HepG2 (cell line): Measurements from ENCODE around the gene SLC25A18. TPM values are rescaled to one million over a fixed set of nuclear protein-coding genes. Genes with fewer than 3 reads are reported as not detected.

Experiments
- CEBPG ChIP-seq: IDR thresholded peaks from 2 replicates; pipeline ENCODE4 v1.6.1; 2016
- EP300 ChIP-seq, 3 experiments: sonication (generic) in 1 of 3; formaldehyde crosslinking in 1 of 3; IDR thresholded peaks; 2 replicates each; pipeline versions ENCODE4 v1.5.1 to v1.6.1; 2011 to 2020; ENCODE audit warnings: low read depth in 2 of 3, low read length in 2 of 3, borderline replicate concordance in 1 of 3, improper control_type of control experiment in 1 of 3, mild to moderate bottlenecking in 1 of 3, missing genetic modification reagents in 1 of 3, moderate library complexity in 1 of 3
- HDAC2 ChIP-seq: sonication (generic); formaldehyde crosslinking; IDR thresholded peaks from 2 replicates; pipeline ENCODE4 v1.4.0; 2020; ENCODE audit warnings: missing genetic modification reagents
- IKZF5 ChIP-seq: IDR thresholded peaks from 2 replicates; pipeline ENCODE4 v1.6.1; 2018; ENCODE audit warnings: missing genetic modification reagents, mild to moderate bottlenecking, missing compliant biosample characterization
- IRF9 ChIP-seq: sonication (generic); formaldehyde crosslinking; IDR thresholded peaks from 2 replicates; pipeline ENCODE4 v1.8.0; 2022; ENCODE audit warnings: missing genetic modification reagents, mild to moderate bottlenecking, borderline replicate concordance
- LCORL ChIP-seq, 2 experiments: fragments of 450-650 bp in 1 of 2; sonication (generic) in 1 of 2; formaldehyde crosslinking in 1 of 2; IDR thresholded peaks; 2 replicates each; pipeline versions ENCODE4 v1.5.0 to v1.6.1; 2017 to 2020; ENCODE audit warnings: antibody characterized with exemption in 1 of 2, missing genetic modification reagents in 1 of 2
- MEIS1 ChIP-seq: sonication (generic); formaldehyde crosslinking; IDR thresholded peaks from 2 replicates; pipeline ENCODE4 v1.9.0; 2021; ENCODE audit warnings: mild to moderate bottlenecking, missing genetic modification reagents, moderate library complexity, borderline replicate concordance
- PPARG ChIP-seq: conservative IDR thresholded peaks from 2 replicates; pipeline ENCODE4 v1.6.1; 2016; ENCODE audit warnings: missing biosample characterization, missing genetic modification reagents
- RERE ChIP-seq: IDR thresholded peaks from 2 replicates; pipeline ENCODE4 v1.6.1; 2016; ENCODE audit warnings: low read depth, missing genetic modification reagents, missing compliant biosample characterization
- SRY ChIP-seq: sonication (generic); formaldehyde crosslinking; IDR thresholded peaks from 2 replicates; pipeline ENCODE4 v1.8.0; 2022; ENCODE audit warnings: mild to moderate bottlenecking, missing genetic modification reagents
- TEAD3 ChIP-seq: optimal IDR thresholded peaks from 2 replicates; pipeline ENCODE3; 2016; ENCODE audit warnings: borderline replicate concordance
- TFE3 ChIP-seq: IDR thresholded peaks from 2 replicates; pipeline ENCODE4 v1.6.1; 2016
- TOE1 ChIP-seq: sonication (generic); formaldehyde crosslinking; IDR thresholded peaks from 2 replicates; pipeline ENCODE4 v1.4.0; 2020; ENCODE audit warnings: mild to moderate bottlenecking, missing genetic modification reagents
- YY1 ChIP-seq: IDR thresholded peaks from 2 replicates; pipeline ENCODE4 v1.6.1; 2011; ENCODE audit warnings: low read length, low read depth, moderate library complexity, mild to moderate bottlenecking; ENCODE audit not compliant: insufficient read depth, insufficient replicate concordance
- ZNF3 ChIP-seq: IDR thresholded peaks from 2 replicates; pipeline ENCODE4 v1.7.0; 2017; ENCODE audit warnings: inconsistent platforms
- ZNF34 ChIP-seq: sonication (generic); formaldehyde crosslinking; IDR thresholded peaks from 2 replicates; pipeline ENCODE4 v1.4.0; 2020; ENCODE audit warnings: mild to moderate bottlenecking, missing genetic modification reagents, borderline replicate concordance
- ZNF484 ChIP-seq: sonication (generic); formaldehyde crosslinking; IDR thresholded peaks from 2 replicates; pipeline ENCODE4 v1.5.1; 2020; ENCODE audit warnings: mild to moderate bottlenecking, low read depth, missing genetic modification reagents, borderline replicate concordance
- ZNF530 ChIP-seq: sonication (generic); formaldehyde crosslinking; IDR thresholded peaks from 2 replicates; pipeline ENCODE4 v1.5.0; 2020; ENCODE audit warnings: low read depth, mild to moderate bottlenecking, missing genetic modification reagents
- ZNF615 ChIP-seq: sonication (generic); formaldehyde crosslinking; IDR thresholded peaks from 2 replicates; pipeline ENCODE4 v1.5.0; 2020; ENCODE audit warnings: mild to moderate bottlenecking, missing genetic modification reagents, borderline replicate concordance
- polyA plus RNA-seq, 8 experiments: library from polyadenylated mRNA; depleted of rRNA in 3 of 8; stranded (reverse) in 7 of 8; unstranded in 1 of 8; fragments of >200 nt; fragmentation: Illumina TruSeq in 4 of 8; extraction: Trizol in 4 of 8; gene quantifications; 2 replicates each; pipeline versions ENCODE4 v1.2.1 to v1.2.3, GENCODE V29; 2011 to 2016; ENCODE audit warnings: low read depth in 4 of 8, missing spikeins in 1 of 8, mixed read lengths in 1 of 8; ENCODE audit not compliant: insufficient read depth in 1 of 8
- total RNA-seq, 5 experiments: library from RNA; depleted of rRNA; stranded (reverse); fragments of >200 nt; fragmentation: Illumina TruSeq; extraction: Trizol; gene quantifications; 2 replicates each; pipeline ENCODE4 v1.2.3, GENCODE V29; 2016; ENCODE audit warnings: low read depth in 1 of 5

The SLC25A18 gene
- total and polyA plus RNA-seq, 2 of the 13 experiments (the other 11 are each of a cell fraction or from before 2014, with no cell fraction given): 0.28 to 0.75 TPM

GRCh38 chr22:17562906-17563870 is at the start of gene SLC25A18 (continued):
- TF ChIP-seq TFE3 (CRISPR knock-in tag): peak; percentile 98
- TF ChIP-seq ZNF3: no peak
- TF ChIP-seq ZNF530 (CRISPR knock-in tag): no peak
- peak; percentile 58 for TF ChIP-seq TEAD3 (CRISPR knock-in tag)
- no peak for TF ChIP-seq LCORL (IDR thresholded peaks at IDR 0.05)
- TF ChIP-seq LCORL (CRISPR knock-in tag; IDR thresholded peaks at IDR 0.05): peak; percentile 74
- peak; percentile 85 for TF ChIP-seq CEBPG (CRISPR knock-in tag)
- peak in 1 of 2 experiments; percentile 27; a peak in 1 of 4 replicates for TF ChIP-seq EP300 (IDR thresholded peaks at IDR 0.05; ENCODE audit: low read depth in 2 of 2, low read length in 2 of 2)
- TF ChIP-seq EP300 (CRISPR knock-in tag; IDR thresholded peaks at IDR 0.05; ENCODE audit: borderline replicate concordance): no peak
- no peak for TF ChIP-seq ZNF484 (CRISPR knock-in tag)
- TF ChIP-seq MEIS1 (CRISPR knock-in tag): no peak; the same call in 1 of the 2 replicates
- no peak for TF ChIP-seq IRF9 (CRISPR knock-in tag)
- TF ChIP-seq HDAC2: no peak
- TF ChIP-seq ZNF34 (CRISPR knock-in tag): no peak
- TF ChIP-seq IKZF5 (CRISPR knock-in tag): peak; percentile 49; the same call in 1 of the 2 replicates
- no peak for TF ChIP-seq YY1
- no peak for TF ChIP-seq SRY (CRISPR knock-in tag)
- peak; percentile 80 for TF ChIP-seq PPARG (CRISPR knock-in tag)
- TF ChIP-seq TOE1 (CRISPR knock-in tag): no peak
- no peak for TF ChIP-seq RERE (CRISPR knock-in tag)
- TF ChIP-seq ZNF615 (CRISPR knock-in tag): no peak
